ENCODE results near the gene XRCC1.

DNA sequence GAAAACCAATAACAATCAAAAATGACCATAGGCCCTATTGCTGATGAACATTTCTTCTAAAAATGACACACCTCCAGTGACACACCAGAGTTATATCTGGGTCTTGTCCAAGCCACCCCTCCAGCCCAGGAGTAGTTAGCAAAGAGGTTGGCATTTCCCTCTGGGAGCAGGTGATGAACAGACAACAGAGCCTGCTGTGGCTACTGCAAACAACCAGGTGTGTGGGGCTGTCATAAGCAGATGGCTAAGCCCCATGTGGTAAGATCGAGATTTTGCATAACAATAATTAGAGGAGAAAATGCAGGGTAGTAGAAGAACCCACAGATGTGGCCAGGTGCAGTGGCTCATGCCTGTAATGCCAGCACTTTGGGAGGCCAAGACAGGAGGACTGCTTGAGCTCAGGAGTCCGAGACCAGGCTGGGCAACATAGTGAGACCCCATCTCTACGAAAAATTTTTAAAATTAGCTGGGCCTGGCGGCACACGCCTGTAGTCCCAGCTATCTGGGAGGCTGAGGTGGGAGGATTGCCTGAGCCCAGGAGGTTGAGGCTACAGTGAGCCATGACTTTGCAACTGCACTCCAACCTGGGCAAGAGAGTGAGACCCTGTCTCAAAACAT is 5.0 kb downstream of the XRCC1 start:
- TF ChIP-seq, protein P1, sequence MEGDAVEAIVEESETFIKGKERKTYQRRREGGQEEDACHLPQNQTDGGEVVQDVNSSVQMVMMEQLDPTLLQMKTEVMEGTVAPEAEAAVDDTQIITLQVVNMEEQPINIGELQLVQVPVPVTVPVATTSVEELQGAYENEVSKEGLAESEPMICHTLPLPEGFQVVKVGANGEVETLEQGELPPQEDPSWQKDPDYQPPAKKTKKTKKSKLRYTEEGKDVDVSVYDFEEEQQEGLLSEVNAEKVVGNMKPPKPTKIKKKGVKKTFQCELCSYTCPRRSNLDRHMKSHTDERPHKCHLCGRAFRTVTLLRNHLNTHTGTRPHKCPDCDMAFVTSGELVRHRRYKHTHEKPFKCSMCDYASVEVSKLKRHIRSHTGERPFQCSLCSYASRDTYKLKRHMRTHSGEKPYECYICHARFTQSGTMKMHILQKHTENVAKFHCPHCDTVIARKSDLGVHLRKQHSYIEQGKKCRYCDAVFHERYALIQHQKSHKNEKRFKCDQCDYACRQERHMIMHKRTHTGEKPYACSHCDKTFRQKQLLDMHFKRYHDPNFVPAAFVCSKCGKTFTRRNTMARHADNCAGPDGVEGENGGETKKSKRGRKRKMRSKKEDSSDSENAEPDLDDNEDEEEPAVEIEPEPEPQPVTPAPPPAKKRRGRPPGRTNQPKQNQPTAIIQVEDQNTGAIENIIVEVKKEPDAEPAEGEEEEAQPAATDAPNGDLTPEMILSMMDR (IDR thresholded peaks at IDR 0.05), result no peak
- TF ChIP-seq POLR2A (IDR thresholded peaks at IDR 0.05), result no peak

Data from body of pancreas (tissue), 4 donors.